CD4-positive, alpha-beta memory T cell (primary cell): ENCODE data around the gene EDN2. TPM values are rescaled to one million over a fixed set of nuclear protein-coding genes. Genes with fewer than 3 reads are reported as not detected.

Experiments
- CTCF ChIA-PET: fragments of 350-600 bp; sonication (Branson Sonifier 250); formaldehyde crosslinking; loops from one replicate; lab custom pipeline; 2021; ENCODE audit warnings: inconsistent platforms; ENCODE audit not compliant: partially characterized antibody; lab: Charles Lee
- POLR2A ChIA-PET: fragments of 350-600 bp; sonication (Branson Sonifier 250); formaldehyde crosslinking; loops from one replicate; lab custom pipeline; 2021; ENCODE audit not compliant: partially characterized antibody; lab: Charles Lee
- DNase-seq, 5 donors: peaks; one replicate each; pipeline versions ENCODE4 v3.0.0 to v3.0.0-alpha.2; 2020 to 2022; ENCODE audit warnings: mixed read lengths in 1 of 5
- H3K27ac ChIP-seq: one replicate; pipeline ENCODE4 v1.7.0; 2013; ENCODE audit warnings: low read depth, low read length
- H3K27me3 ChIP-seq: 2 replicates; pipeline ENCODE4 v1.7.0; 2013; ENCODE audit warnings: mild to moderate bottlenecking, low read length, moderate library complexity; ENCODE audit not compliant: insufficient read depth
- H3K36me3 ChIP-seq: 2 replicates; pipeline ENCODE4 v1.7.0; 2013; ENCODE audit warnings: mild to moderate bottlenecking, low read length, moderate library complexity; ENCODE audit not compliant: insufficient read depth
- H3K4me1 ChIP-seq: 2 replicates; pipeline ENCODE4 v1.7.0; 2013; ENCODE audit warnings: mild to moderate bottlenecking, low read length, moderate library complexity; ENCODE audit not compliant: insufficient read depth
- H3K4me3 ChIP-seq, 2 donors: one replicate each; pipeline ENCODE4 v1.7.0; 2013; ENCODE audit warnings: low read length in 2 of 2, mild to moderate bottlenecking in 1 of 2
- H3K9me3 ChIP-seq, 2 donors: one replicate each; pipeline ENCODE4 v1.7.0; 2013; ENCODE audit warnings: low read length in 2 of 2, control low read depth in 1 of 2; ENCODE audit not compliant: control insufficient read depth in 1 of 2
- H3K27ac Mint-ChIP-seq, 7 donors: one replicate each; pipeline ENCODE4 v1.8.0; 2020 to 2021; ENCODE audit warnings: mixed read lengths in 7 of 7, mild to moderate bottlenecking in 6 of 7, inconsistent platforms in 3 of 7, moderate library complexity in 3 of 7
- H3K27me3 Mint-ChIP-seq, 2 donors: one replicate each; pipeline ENCODE4 v1.8.0; 2020 to 2021; ENCODE audit warnings: mixed read lengths in 2 of 2
- H3K36me3 Mint-ChIP-seq, 2 donors: one replicate each; pipeline ENCODE4 v1.8.0; 2020 to 2021; ENCODE audit warnings: mixed read lengths in 2 of 2, inconsistent platforms in 1 of 2, mild to moderate bottlenecking in 1 of 2
- H3K4me1 Mint-ChIP-seq, 4 donors: one replicate each; pipeline ENCODE4 v1.8.0; 2020 to 2021; ENCODE audit warnings: mixed read lengths in 4 of 4, mild to moderate bottlenecking in 1 of 4
- H3K4me3 Mint-ChIP-seq, 8 donors: one replicate each; pipeline ENCODE4 v1.8.0; 2020 to 2021; ENCODE audit warnings: mixed read lengths in 8 of 8, mild to moderate bottlenecking in 7 of 8, moderate library complexity in 6 of 8, inconsistent platforms in 3 of 8
- H3K9me3 Mint-ChIP-seq, 8 donors: one replicate each; pipeline ENCODE4 v1.8.0; 2020 to 2021; ENCODE audit warnings: mixed read lengths in 8 of 8, mild to moderate bottlenecking in 5 of 8, inconsistent platforms in 3 of 8, moderate library complexity in 1 of 8
- intact Hi-C: fragments of 100-400 bp; cut with micrococcal nuclease; formaldehyde crosslinking; loops from one replicate; pipeline ENCODE4 v1.15.1; 2023
- polyA plus RNA-seq, 2 donors: library from polyadenylated mRNA; unstranded; fragments of 300-500 nt; fragmentation: Illumina TruSeq; gene quantifications; one replicate each; pipeline ENCODE4 v1.2.3, GENCODE V29; 2021
- total RNA-seq, 2 experiments: library from RNA; stranded (reverse); gene quantifications; one replicate each; pipeline ENCODE4 v1.2.3, GENCODE V29; 2021

Gene EDN2
- total and polyA plus RNA-seq, 4 experiments from 2014 or later: not detected

DNA sequence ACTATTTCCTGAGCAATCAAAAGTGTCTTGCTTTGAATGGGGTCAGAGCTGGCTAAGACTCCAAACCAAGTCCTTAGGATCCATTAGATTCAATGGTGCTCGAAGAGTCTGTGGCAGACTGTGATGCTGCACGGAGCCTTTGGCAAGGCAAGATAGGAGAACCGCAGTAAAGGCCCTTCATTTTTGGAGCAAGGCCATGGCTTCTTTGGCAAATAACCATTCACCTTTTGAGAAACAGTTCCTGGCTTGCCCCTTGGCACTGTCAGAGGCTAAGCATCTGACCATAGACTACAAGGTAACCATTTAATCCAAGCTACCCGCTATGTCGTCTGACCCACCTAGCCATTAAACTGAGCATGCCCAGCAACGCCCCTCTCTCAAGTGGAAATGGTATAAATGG lies 45.2 kb downstream of the EDN2 start:
- H3K27me3 ChIP-seq: no peaks in the 10 kb centered on the region
- H3K9me3 ChIP-seq: peaks cover 0 to 2% of the 10 kb centered on the region in 2 donors
- no peaks in the 10 kb centered on the region for H3K36me3 ChIP-seq
- no peak overlapping the region for H3K27ac ChIP-seq
- no peaks in the 10 kb centered on the region for H3K4me1 ChIP-seq
- peaks cover 16 to 17% of the 10 kb centered on the region in 2 donors for H3K27me3 Mint-ChIP-seq
- intact Hi-C loops: no loop called here
- ChIA-PET CTCF (no interaction called here), POLR2A (no interaction called here)
- no peak overlapping the region for H3K27ac Mint-ChIP-seq
- DNase-seq: no peak
- H3K9me3 Mint-ChIP-seq: peaks cover 0 to 9% (median 1%) of the 10 kb centered on the region in 8 donors
- H3K4me1 Mint-ChIP-seq: no peaks in the 10 kb centered on the region
- no peaks in the 10 kb centered on the region for H3K36me3 Mint-ChIP-seq
- H3K4me3 Mint-ChIP-seq: no peak overlapping the region
- H3K4me3 ChIP-seq: no peak overlapping the region

DNA sequence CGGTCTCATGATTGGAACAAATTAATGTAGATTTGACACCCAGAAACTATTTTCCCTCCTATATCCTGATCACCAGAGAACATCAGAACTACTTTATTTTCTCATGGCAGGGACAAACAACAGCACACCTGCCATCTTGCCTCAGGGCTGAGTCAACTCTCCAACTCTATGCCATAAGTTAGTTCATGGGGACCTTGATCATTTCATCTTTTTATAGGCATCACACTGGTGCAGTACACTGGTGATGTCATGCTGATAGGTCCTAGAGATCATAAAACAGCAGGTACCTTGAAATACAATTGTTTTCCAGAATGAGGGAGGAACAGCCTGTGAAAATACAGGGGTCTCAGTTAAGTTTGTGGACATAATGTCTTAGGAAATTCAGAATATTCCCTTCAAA lies 45.8 kb downstream of the EDN2 start:
- no peaks in the 10 kb centered on the region for H3K9me3 ChIP-seq
- no peak overlapping the region for H3K4me3 ChIP-seq
- H3K27me3 Mint-ChIP-seq: peaks cover 17 to 21% of the 10 kb centered on the region in 2 donors
- H3K27ac Mint-ChIP-seq: no peak overlapping the region
- no peaks in the 10 kb centered on the region for H3K36me3 Mint-ChIP-seq
- H3K27me3 ChIP-seq: no peaks in the 10 kb centered on the region
- DNase-seq: no peak
- H3K4me3 Mint-ChIP-seq: no peak overlapping the region
- peaks cover 0 to 6% (median 0%) of the 10 kb centered on the region in 8 donors for H3K9me3 Mint-ChIP-seq
- H3K27ac ChIP-seq: no peak overlapping the region
- no peaks in the 10 kb centered on the region for H3K4me1 Mint-ChIP-seq
- CTCF ChIA-PET: no interaction called here
- intact Hi-C loops: no loop called here
- no peaks in the 10 kb centered on the region for H3K4me1 ChIP-seq
- H3K36me3 ChIP-seq: no peaks in the 10 kb centered on the region
- POLR2A ChIA-PET: no interaction called here

DNA sequence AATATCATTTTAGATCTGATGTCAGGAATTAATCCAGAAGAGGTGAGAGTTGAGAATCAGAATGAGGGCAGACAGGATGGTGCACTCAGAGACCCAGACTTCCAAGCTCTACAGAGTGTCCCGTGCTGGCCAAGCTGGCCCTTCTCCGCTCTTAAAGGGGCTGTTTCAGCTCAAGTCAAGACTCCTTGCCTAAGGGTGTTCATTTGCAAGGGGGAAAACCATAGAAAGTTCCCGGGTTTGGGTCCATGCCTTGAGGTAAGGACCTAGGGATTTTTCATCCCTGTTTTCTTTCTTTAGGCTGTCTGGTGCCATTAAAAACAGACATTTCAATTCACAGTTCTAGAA lies 47.5 kb downstream of the EDN2 start:
- Histone ChIP-seq H3K36me3 (no peaks in the 10 kb centered on the region), H3K9me3 (no peaks in the 10 kb centered on the region), H3K4me3 (no peak overlapping the region), H3K27me3 (peaks cover 5% of the 10 kb centered on the region), H3K27ac (no peak overlapping the region), H3K4me1 (no peaks in the 10 kb centered on the region)
- H3K4me3 Mint-ChIP-seq: no peak overlapping the region
- no peaks in the 10 kb centered on the region for H3K36me3 Mint-ChIP-seq
- POLR2A ChIA-PET: no interaction called here
- no peaks in the 10 kb centered on the region for H3K9me3 Mint-ChIP-seq
- peaks cover 22 to 28% of the 10 kb centered on the region in 2 donors for H3K27me3 Mint-ChIP-seq
- intact Hi-C loops: no loop called here
- DNase-seq: no peak
- CTCF ChIA-PET: interaction anchor here (1.5 kb wide), 1 partner anchor 11 kb away, joined by 3 read pairs; no protein-coding TSS in a partner anchor
- no peak overlapping the region for H3K27ac Mint-ChIP-seq
- H3K4me1 Mint-ChIP-seq: no peaks in the 10 kb centered on the region

DNA sequence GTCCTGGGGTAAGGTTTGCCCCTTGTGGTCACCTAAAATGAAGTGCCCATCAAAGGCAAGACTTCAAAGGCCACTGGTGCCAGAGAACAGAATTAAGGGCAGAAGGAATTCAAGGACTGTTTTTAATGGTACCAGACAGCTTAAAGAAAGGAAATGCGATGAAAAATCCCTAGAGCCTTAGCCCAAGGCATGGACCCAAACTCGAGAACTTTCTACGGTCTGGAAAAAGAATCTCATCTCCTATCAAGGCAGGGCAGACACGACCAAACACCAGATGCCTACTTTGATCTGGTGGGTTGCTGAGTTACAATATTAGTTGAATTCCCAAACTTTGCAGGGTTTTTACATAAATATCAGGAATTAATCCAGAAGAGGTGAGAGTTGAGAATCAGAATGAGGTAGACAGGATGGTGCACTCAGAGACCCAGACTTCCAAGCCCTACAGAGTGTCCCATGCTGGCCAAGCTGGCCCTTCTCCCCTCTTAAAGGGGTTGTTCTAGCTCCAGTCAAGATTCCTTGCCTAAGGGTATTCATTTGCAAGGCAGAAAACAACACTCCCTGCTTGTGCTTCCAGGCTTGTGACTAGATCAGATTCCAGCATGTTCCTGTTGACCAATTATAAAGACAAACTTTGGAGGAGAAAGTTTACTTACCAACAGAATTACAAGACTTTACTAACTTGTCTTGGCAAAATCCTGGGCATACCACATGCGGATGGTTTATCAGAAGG lies 48.0 kb downstream of the EDN2 start:
- Histone ChIP-seq H3K4me1 (no peaks in the 10 kb centered on the region), H3K9me3 (no peaks in the 10 kb centered on the region), H3K27ac (no peak overlapping the region), H3K4me3 (no peak overlapping the region), H3K27me3 (peaks cover 5% of the 10 kb centered on the region), H3K36me3 (no peaks in the 10 kb centered on the region)
- ChIA-PET CTCF (interaction anchor here (1.5 kb wide), 1 partner anchor 11 kb away, joined by 3 read pairs; no protein-coding TSS in a partner anchor), POLR2A (no interaction called here)
- no peak for DNase-seq
- no peak overlapping the region for H3K27ac Mint-ChIP-seq
- H3K4me3 Mint-ChIP-seq: no peak overlapping the region
- no peaks in the 10 kb centered on the region for H3K4me1 Mint-ChIP-seq
- intact Hi-C loops: no loop called here
- H3K36me3 Mint-ChIP-seq: no peaks in the 10 kb centered on the region
- H3K27me3 Mint-ChIP-seq: peaks cover 22 to 28% of the 10 kb centered on the region in 2 donors
- no peaks in the 10 kb centered on the region for H3K9me3 Mint-ChIP-seq

DNA sequence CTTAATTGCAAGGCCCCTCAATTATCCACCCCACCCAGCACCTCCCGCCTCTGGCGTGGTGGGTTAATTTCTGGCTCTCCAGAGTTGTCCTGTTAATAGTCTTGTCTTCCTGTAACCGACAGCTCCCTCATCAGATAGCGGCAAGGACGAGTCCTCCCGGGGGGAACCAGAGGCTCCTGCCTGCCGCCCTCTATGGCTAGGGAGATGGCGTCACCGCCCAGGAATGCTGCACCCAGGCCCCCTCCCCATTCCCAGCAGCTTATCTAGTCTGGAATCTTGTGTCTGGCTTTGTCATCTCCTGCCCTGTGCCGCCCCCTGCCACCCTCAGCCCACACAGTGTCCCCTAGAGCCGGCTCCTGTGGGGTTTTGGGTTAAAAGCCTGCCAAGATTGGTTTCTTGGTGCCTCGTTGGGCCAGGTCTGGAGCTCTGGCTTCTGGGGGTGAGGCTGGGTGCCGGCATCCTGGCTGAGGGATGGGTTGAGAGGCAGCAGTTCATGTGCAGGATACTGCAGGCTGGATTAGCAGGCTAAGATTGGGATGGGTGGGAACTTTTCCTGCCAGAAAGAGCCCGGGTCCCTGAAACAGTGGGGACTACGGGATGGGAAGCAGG lies 48.8 kb downstream of the EDN2 start:
- H3K4me1 ChIP-seq: no peaks in the 10 kb centered on the region
- Mint-ChIP-seq H3K36me3 (no peaks in the 10 kb centered on the region), H3K27me3 (peaks cover 18 to 28% of the 10 kb centered on the region in 2 donors), H3K27ac (peak overlapping the region in 1 of 7 donors; percentile 16), H3K9me3 (no peaks in the 10 kb centered on the region), H3K4me1 (no peaks in the 10 kb centered on the region), H3K4me3 (no peak overlapping the region)
- H3K27me3 ChIP-seq: peaks cover 5% of the 10 kb centered on the region
- ChIA-PET POLR2A (no interaction called here), CTCF (no interaction called here)
- no peak overlapping the region for H3K27ac ChIP-seq
- H3K9me3 ChIP-seq: no peaks in the 10 kb centered on the region
- no peak overlapping the region for H3K4me3 ChIP-seq
- no peaks in the 10 kb centered on the region for H3K36me3 ChIP-seq
- no peak for DNase-seq
- intact Hi-C loops: no loop called here

DNA sequence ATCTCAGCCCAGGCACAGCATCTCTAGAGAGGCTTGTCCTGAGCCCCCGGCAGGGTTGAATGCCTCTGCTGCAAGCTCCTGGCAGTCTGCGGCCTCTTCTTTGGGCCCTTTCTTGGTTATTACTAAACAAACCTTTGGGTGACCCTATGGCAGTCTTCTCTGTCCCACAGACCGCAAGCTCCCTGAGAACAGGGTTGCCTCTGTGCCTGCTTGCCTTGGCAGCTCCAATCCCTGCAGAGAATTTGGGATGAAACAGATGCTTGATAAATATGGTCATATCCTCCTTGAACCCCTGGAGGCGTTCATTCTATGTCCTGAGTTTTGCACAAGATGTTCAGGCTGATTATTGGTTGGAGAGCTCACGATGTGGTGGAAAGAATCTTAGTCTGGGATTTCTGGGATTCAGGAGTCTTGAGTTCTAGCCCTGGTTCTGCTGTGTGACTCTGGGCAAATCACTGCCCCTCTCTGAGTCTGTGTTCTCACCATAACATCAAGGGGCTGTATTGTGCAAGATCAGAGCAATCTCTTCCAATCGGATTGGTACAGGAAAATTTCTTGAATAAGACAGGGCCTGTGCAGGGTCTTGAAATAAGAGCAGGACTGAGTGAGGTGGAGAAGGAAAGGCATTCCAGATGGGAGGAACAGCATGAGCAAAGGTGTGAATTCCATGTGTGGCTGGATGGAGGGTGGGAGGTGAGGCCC lies 49.6 kb downstream of the EDN2 start:
- peaks cover 18 to 31% of the 10 kb centered on the region in 2 donors for H3K27me3 Mint-ChIP-seq
- H3K36me3 ChIP-seq: no peaks in the 10 kb centered on the region
- ChIA-PET POLR2A (no interaction called here), CTCF (interaction anchor here (1.2 to 1.4 kb wide), 2 partner anchors 17 to 120 kb away, joined by 3 to 4 read pairs; no protein-coding TSS in a partner anchor)
- no peaks in the 10 kb centered on the region for H3K9me3 ChIP-seq
- H3K27ac ChIP-seq: no peak overlapping the region
- peaks cover 5% of the 10 kb centered on the region for H3K27me3 ChIP-seq
- H3K27ac Mint-ChIP-seq: no peak overlapping the region
- H3K4me3 Mint-ChIP-seq: no peak overlapping the region
- no peaks in the 10 kb centered on the region for H3K9me3 Mint-ChIP-seq
- no peaks in the 10 kb centered on the region for H3K4me1 Mint-ChIP-seq
- H3K4me3 ChIP-seq: no peak overlapping the region
- intact Hi-C loops: loop anchor here (5.0 kb wide), 1 partner anchor 113 kb away; no protein-coding TSS in a partner anchor
- no peaks in the 10 kb centered on the region for H3K36me3 Mint-ChIP-seq
- no peaks in the 10 kb centered on the region for H3K4me1 ChIP-seq
- DNase-seq: no peak

DNA sequence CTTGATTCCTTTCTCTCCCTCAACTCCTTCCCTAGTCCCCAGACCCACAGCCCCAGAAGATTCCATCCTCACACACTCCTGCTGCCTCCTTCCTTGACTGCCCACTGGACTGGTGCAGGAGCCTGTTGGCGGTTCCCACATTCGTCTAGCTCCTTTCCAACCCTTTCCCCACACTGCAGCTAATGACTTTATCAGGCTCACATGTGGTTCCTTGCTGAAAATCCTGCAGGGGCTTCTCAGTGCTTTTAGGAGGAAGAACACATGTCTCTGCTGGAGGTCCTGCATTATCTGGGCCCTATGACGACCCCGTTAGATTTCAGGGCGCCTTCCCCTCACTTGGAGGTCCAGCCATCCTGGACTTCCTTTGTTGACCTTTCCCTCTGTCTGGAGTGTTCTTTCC lies 50.2 kb downstream of the EDN2 start:
- H3K9me3 Mint-ChIP-seq: no peaks in the 10 kb centered on the region
- CTCF ChIA-PET: interaction anchor here (1.2 to 1.4 kb wide), 2 partner anchors 17 to 119 kb away, joined by 3 to 4 read pairs; no protein-coding TSS in a partner anchor
- no peaks in the 10 kb centered on the region for H3K36me3 Mint-ChIP-seq
- Histone ChIP-seq H3K27me3 (peaks cover 5% of the 10 kb centered on the region), H3K27ac (no peak overlapping the region), H3K9me3 (no peaks in the 10 kb centered on the region), H3K4me3 (no peak overlapping the region), H3K4me1 (no peaks in the 10 kb centered on the region), H3K36me3 (no peaks in the 10 kb centered on the region)
- no peak overlapping the region for H3K27ac Mint-ChIP-seq
- no peak overlapping the region for H3K4me3 Mint-ChIP-seq
- H3K4me1 Mint-ChIP-seq: no peaks in the 10 kb centered on the region
- POLR2A ChIA-PET: no interaction called here
- H3K27me3 Mint-ChIP-seq: peaks cover 18 to 31% of the 10 kb centered on the region in 2 donors
- intact Hi-C loops: loop anchor here (5.0 kb wide), 1 partner anchor 112 kb away; no protein-coding TSS in a partner anchor
- no peak for DNase-seq
